H1 (cell line): ENCODE results near the gene SNED1. TPM values are rescaled to one million over a fixed set of nuclear protein-coding genes. Genes with fewer than 3 reads are reported as not detected.

Experiments
- CTCF ChIA-PET: fragments of 300-600 bp; sonication (Branson Sonifier 250); formaldehyde crosslinking; loops from one replicate; lab custom pipeline; 2021; ENCODE audit not compliant: partially characterized antibody; lab: Charles Lee
- POLR2A ChIA-PET: fragments of 300-600 bp; sonication (Branson Sonifier 250); formaldehyde crosslinking; loops from one replicate; lab custom pipeline; 2021; ENCODE audit warnings: inconsistent platforms; ENCODE audit not compliant: partially characterized antibody; lab: Charles Lee
- DNase-seq, 2 experiments: peaks; one replicate each; pipeline versions ENCODE4 v3.0.0 to v3.0.0-alpha.2; 2010 to 2022; ENCODE audit warnings: low spot score in 2 of 2, low read depth in 1 of 2, mixed read lengths in 1 of 2
- FAIRE-seq: peaks from 2 replicates; lab custom pipeline; 2011; peaks lifted over from hg19 to GRCh38; lab: Jason Lieb, UNC
- H2AFZ ChIP-seq: 2 replicates; pipeline ENCODE4 v1.8.1; 2012; ENCODE audit warnings: low read length, inconsistent platforms
- H2AK5ac ChIP-seq: 2 replicates; pipeline ENCODE4 v1.6.1; 2013; ENCODE audit warnings: low read depth, low read length
- H2BK120ac ChIP-seq: replicated peaks from 2 replicates; pipeline ENCODE3; 2013; ENCODE audit warnings: low read depth, low read length, inconsistent platforms
- H2BK12ac ChIP-seq: 2 replicates; pipeline ENCODE4 v1.6.1; 2013; ENCODE audit warnings: low read depth, low read length
- H2BK15ac ChIP-seq: 2 replicates; pipeline ENCODE4 v1.6.1; 2013; ENCODE audit warnings: low read length
- H2BK20ac ChIP-seq: 2 replicates; pipeline ENCODE4 v1.6.1; 2013; ENCODE audit warnings: low read length
- H2BK5ac ChIP-seq: 2 replicates; pipeline ENCODE4 v1.6.1; 2013; ENCODE audit warnings: low read depth, low read length
- H3K14ac ChIP-seq: 2 replicates; pipeline ENCODE4 v1.6.1; 2013; ENCODE audit warnings: inconsistent platforms; ENCODE audit not compliant: insufficient read length
- H3K18ac ChIP-seq: 2 replicates; pipeline ENCODE4 v1.6.1; 2013; ENCODE audit warnings: low read length; ENCODE audit errors: extremely low read depth
- H3K23ac ChIP-seq: 2 replicates; pipeline ENCODE4 v1.6.1; 2013; ENCODE audit warnings: inconsistent platforms; ENCODE audit not compliant: insufficient read length
- H3K23me2 ChIP-seq: 2 replicates; pipeline ENCODE4 v1.6.1; 2013; ENCODE audit warnings: low read depth, low read length
- H3K27ac ChIP-seq: 2 replicates; pipeline ENCODE4 v1.6.1; 2011; ENCODE audit warnings: low read depth, low read length, inconsistent platforms
- H3K27me3 ChIP-seq, 4 experiments: replicated peaks in 1 of 4; 1 replicate in 1 of 4; 2 replicates in 3 of 4; pipeline versions ENCODE4 v1.6.1 to v1.8.1; 2011 to 2013; ENCODE audit warnings: low read length in 3 of 4, mild to moderate bottlenecking in 3 of 4, inconsistent platforms in 2 of 4, mixed read lengths in 2 of 4, moderate library complexity in 1 of 4; ENCODE audit not compliant: control insufficient read depth in 3 of 4, insufficient read depth in 3 of 4; ENCODE audit errors: extremely low read depth in 1 of 4
- H3K36me3 ChIP-seq, 4 experiments: 2 replicates each; pipeline versions ENCODE4 v1.6.1 to v1.8.1; 2011 to 2013; ENCODE audit warnings: mild to moderate bottlenecking in 4 of 4, low read length in 3 of 4, moderate library complexity in 2 of 4, control low read depth in 1 of 4, inconsistent platforms in 1 of 4; ENCODE audit not compliant: insufficient read depth in 4 of 4, control insufficient read depth in 2 of 4
- H3K4ac ChIP-seq: replicated peaks from 2 replicates; pipeline ENCODE3; 2013; ENCODE audit warnings: low read length, low read depth, mixed read lengths, inconsistent platforms; ENCODE audit not compliant: insufficient read length
- H3K4me1 ChIP-seq, 4 experiments: replicated peaks in 1 of 4; 1 replicate in 1 of 4; 2 replicates in 3 of 4; pipeline versions ENCODE4 v1.6.1 to v1.8.1; 2011 to 2013; ENCODE audit warnings: low read length in 3 of 4, inconsistent platforms in 2 of 4, mixed read lengths in 1 of 4; ENCODE audit not compliant: insufficient read depth in 4 of 4, control insufficient read depth in 3 of 4
- H3K4me2 ChIP-seq, 2 experiments: 2 replicates each; pipeline versions ENCODE4 v1.6.1 to v1.8.1; 2011 to 2013; ENCODE audit warnings: low read depth in 2 of 2, low read length in 2 of 2, control low read depth in 1 of 2, inconsistent platforms in 1 of 2, mild to moderate bottlenecking in 1 of 2; ENCODE audit not compliant: insufficient read depth in 1 of 2
- H3K4me3 ChIP-seq, 4 experiments: fragments of 200-600, 300-600 bp in 1 of 4; sonication (generic), shearing (Covaris generic), sonication (Bioruptor Twin) in 1 of 4; 2 replicates each; pipeline versions ENCODE4 v1.5.1 to v1.8.1; 2011 to 2016; ENCODE audit warnings: low read length in 4 of 4, low read depth in 3 of 4, control low read depth in 2 of 4, inconsistent platforms in 2 of 4, mild to moderate bottlenecking in 2 of 4, mixed read lengths in 1 of 4, moderate library complexity in 1 of 4; ENCODE audit not compliant: insufficient read depth in 2 of 4; ENCODE audit errors: extremely low read depth in 1 of 4
- H3K56ac ChIP-seq: replicated peaks from 2 replicates; pipeline ENCODE3; 2013; ENCODE audit warnings: low read depth, mild to moderate bottlenecking, mixed read lengths, low read length, inconsistent platforms; ENCODE audit not compliant: insufficient read length
- H3K79me1 ChIP-seq: 2 replicates; pipeline ENCODE4 v1.6.1; 2013; ENCODE audit warnings: low read depth, low read length, control low read depth
- H3K79me2 ChIP-seq, 2 experiments: 2 replicates each; pipeline versions ENCODE4 v1.6.1 to v1.8.1; 2012 to 2013; ENCODE audit warnings: low read length in 2 of 2, mild to moderate bottlenecking in 2 of 2, inconsistent platforms in 1 of 2; ENCODE audit not compliant: insufficient read depth in 2 of 2, control insufficient read depth in 1 of 2
- H3K9ac ChIP-seq, 4 experiments: replicated peaks in 1 of 4; 1 replicate in 1 of 4; 2 replicates in 3 of 4; pipeline versions ENCODE4 v1.6.1 to v1.8.1; 2011 to 2013; ENCODE audit warnings: low read depth in 3 of 4, low read length in 3 of 4, control low read depth in 2 of 4, mild to moderate bottlenecking in 2 of 4, moderate library complexity in 2 of 4, inconsistent platforms in 1 of 4; ENCODE audit errors: extremely low read depth in 1 of 4
- H3K9me3 ChIP-seq, 2 experiments: 2 replicates each; pipeline versions ENCODE4 v1.6.1 to v1.8.1; 2012 to 2013; ENCODE audit warnings: mild to moderate bottlenecking in 2 of 2, moderate library complexity in 2 of 2, control low read depth in 1 of 2, inconsistent platforms in 1 of 2, low read depth in 1 of 2, low read length in 1 of 2, mixed read lengths in 1 of 2; ENCODE audit not compliant: insufficient read depth in 2 of 2
- H4K20me1 ChIP-seq, 2 experiments: replicated peaks in 1 of 2; 2 replicates each; pipeline versions ENCODE3 to v1.8.1; 2011 to 2013; ENCODE audit warnings: inconsistent platforms in 2 of 2, low read length in 2 of 2, mild to moderate bottlenecking in 1 of 2; ENCODE audit not compliant: insufficient read depth in 2 of 2, control insufficient read depth in 1 of 2
- H4K5ac ChIP-seq: 2 replicates; pipeline ENCODE4 v1.6.1; 2013; ENCODE audit warnings: low read length, low read depth, mixed read lengths, inconsistent platforms; ENCODE audit not compliant: insufficient read length
- H4K8ac ChIP-seq: 2 replicates; pipeline ENCODE4 v1.8.0; 2013; ENCODE audit warnings: mild to moderate bottlenecking, moderate library complexity, low read length, inconsistent platforms; ENCODE audit not compliant: insufficient read depth; ENCODE audit errors: extremely low read depth
- H4K91ac ChIP-seq: replicated peaks from 2 replicates; pipeline ENCODE3; 2013; ENCODE audit warnings: low read length, mixed read lengths, inconsistent platforms; ENCODE audit not compliant: insufficient read length
- ATF2 ChIP-seq: IDR thresholded peaks from 2 replicates; pipeline ENCODE4 v1.6.1; 2012; ENCODE audit warnings: low read length, inconsistent platforms
- BACH1 ChIP-seq: IDR thresholded peaks from 2 replicates; pipeline ENCODE4 v1.6.1; 2012; ENCODE audit warnings: low read length, improper control_type of control experiment
- CHD1 ChIP-seq: IDR thresholded peaks from 2 replicates; pipeline ENCODE4 v1.6.1; 2012; ENCODE audit warnings: low read depth, low read length, improper control_type of control experiment
- EP300 ChIP-seq, 2 experiments: IDR thresholded peaks; 1 replicate in 1 of 2; 2 replicates in 1 of 2; pipeline ENCODE4 v1.6.1; 2011 to 2012; ENCODE audit warnings: low read depth in 2 of 2, low read length in 2 of 2, mild to moderate bottlenecking in 2 of 2, borderline replicate concordance in 1 of 2, inconsistent platforms in 1 of 2, moderate library complexity in 1 of 2
- JUN ChIP-seq: IDR thresholded peaks from 2 replicates; pipeline ENCODE4 v1.6.1; 2011; ENCODE audit warnings: low read depth, mild to moderate bottlenecking, improper control_type of control experiment, low read length
- WGBS, 2 experiments: shearing (Covaris generic) in 1 of 2; methylation state at CpG; one replicate each; pipeline versions ENCODE4 v1.1.6 to v1.1.7; 2013 to 2015; ENCODE audit warnings: low lambda C conversion rate in 2 of 2, mixed read lengths in 2 of 2, inconsistent platforms in 1 of 2, low coverage in 1 of 2, missing lambda C conversion rate in 1 of 2; ENCODE audit not compliant: insufficient replicate concordance in 2 of 2, insufficient coverage in 1 of 2, insufficient read length in 1 of 2; ENCODE audit errors: extremely low coverage in 1 of 2, missing lambda C conversion rate in 1 of 2; 5-methylcytosine and 5-hydroxymethylcytosine counted together
- polyA plus RNA-seq, 7 experiments: library from polyadenylated mRNA; depleted of rRNA in 3 of 7; stranded (reverse) in 5 of 7; unstranded in 2 of 7; fragments of >200 nt in 5 of 7; fragments of 200-250 nt in 2 of 7; gene quantifications; 1 replicate in 5 of 7; 2 replicates in 1 of 7; 4 replicates in 1 of 7; pipeline versions ENCODE4 v1.2.1 to v1.2.3, GENCODE V29; 2011 to 2013; ENCODE audit warnings: missing spikeins in 2 of 7, mixed read lengths in 2 of 7
- total RNA-seq: library from RNA; stranded (reverse); fragmentation: NEBNext Ultra II Directional; extraction: Animal tissue kit (Norgen Biotek cat#: 25700); gene quantifications from 2 replicates; pipeline ENCODE4 v1.2.1, GENCODE V29; 2021

Gene SNED1
- total and polyA plus RNA-seq, 2 of the 8 experiments (the other 6 are each of a cell fraction or from before 2014, with no cell fraction given): 1.9 TPM

- Histone ChIP-seq H3K27ac (no peak overlapping the region), H3K9ac (no peak overlapping the region), H3K79me1 (no peaks in the 10 kb centered on the region; the same call in 1 of the 2 replicates), H2AK5ac (no peak overlapping the region), H2BK12ac (no peak overlapping the region), H3K4me2 (no peak overlapping the region), H4K91ac (no peak overlapping the region), H3K18ac (no peak overlapping the region), H4K20me1 (peaks cover 3 to 6% of the 10 kb centered on the region in 2 experiments), H3K4me3 (no peak overlapping the region), H2AFZ (no peak overlapping the region), H3K27me3 (no peaks in the 10 kb centered on the region), H4K8ac (no peak overlapping the region), H2BK120ac (no peak overlapping the region), H3K56ac (no peak overlapping the region), H2BK20ac (no peak overlapping the region), H3K4me1 (no peaks in the 10 kb centered on the region), H3K14ac (no peak overlapping the region), H3K23me2 (no peaks in the 10 kb centered on the region; the same call in 1 of the 2 replicates), H4K5ac (no peak overlapping the region), H2BK5ac (no peak overlapping the region), H3K23ac (no peak overlapping the region), H3K79me2 (no peaks in the 10 kb centered on the region), H3K4ac (no peak overlapping the region), H3K36me3 (peaks cover 0 to 23% (median 3%) of the 10 kb centered on the region in 4 experiments; a peak in 4 of 8 replicates), H3K9me3 (no peaks in the 10 kb centered on the region), H2BK15ac (no peak overlapping the region)
- FAIRE-seq (no peak), DNase-seq (no peak)
- CTCF ChIA-PET: interaction anchor here (0.8 to 1.1 kb wide), 2 partner anchors 10 to 31 kb away, joined by 3 to 4 read pairs; no protein-coding TSS in a partner anchor
- POLR2A ChIA-PET: interaction anchor here (0.5 to 1.7 kb wide), 2 partner anchors 14 to 166 kb away, joined by 3 to 5 read pairs; no protein-coding TSS in a partner anchor
- TF ChIP-seq JUN (no peak), CHD1 (no peak), EP300 (IDR thresholded peaks at IDR 0.05; ENCODE audit: borderline replicate concordance in 1 of 2, low read depth in 2 of 2, low read length in 2 of 2) (no peak), BACH1 (no peak), ATF2 (no peak)
- 93% methylated on average over 12 of the region's 14 CpGs; no CpG with 5 or more reads in 1 of the 2 experiments for WGBS, 2 experiments
These were observed 111.0 kb downstream of the SNED1 start for GRCh38 chr2:241109210-241110088.
